GM21825 (cell line): Measurements from ENCODE around the gene PDE11A.

Source experiments
- ATAC-seq: cut with Tn5 transposase; IDR thresholded peaks from one replicate; pipeline ENCODE4 v1.9.1; 2021; ENCODE audit warnings: mild to moderate bottlenecking, moderate library complexity; ENCODE audit not compliant: unreplicated experiment

Gene PDE11A

DNA sequence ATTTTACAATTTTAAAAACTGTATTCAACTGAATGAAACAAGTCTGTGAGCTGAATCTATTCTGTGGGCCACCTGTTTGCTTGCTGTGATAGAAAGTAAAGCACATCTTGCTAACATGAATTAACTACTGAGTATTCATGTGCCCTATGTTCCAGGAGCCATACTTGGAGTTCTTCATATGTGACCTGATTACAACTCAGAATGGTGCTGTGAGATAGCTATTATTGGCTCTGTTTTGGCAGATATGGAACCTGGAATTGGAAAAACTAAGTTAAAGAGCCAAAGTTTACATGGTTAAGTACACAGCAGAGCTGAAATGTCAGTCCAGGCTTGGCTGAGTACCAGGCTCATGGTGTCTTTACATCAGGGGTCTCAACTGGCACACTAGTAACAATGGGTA lies 426.3 kb downstream of the PDE11A start:
- no peak for ATAC-seq

DNA sequence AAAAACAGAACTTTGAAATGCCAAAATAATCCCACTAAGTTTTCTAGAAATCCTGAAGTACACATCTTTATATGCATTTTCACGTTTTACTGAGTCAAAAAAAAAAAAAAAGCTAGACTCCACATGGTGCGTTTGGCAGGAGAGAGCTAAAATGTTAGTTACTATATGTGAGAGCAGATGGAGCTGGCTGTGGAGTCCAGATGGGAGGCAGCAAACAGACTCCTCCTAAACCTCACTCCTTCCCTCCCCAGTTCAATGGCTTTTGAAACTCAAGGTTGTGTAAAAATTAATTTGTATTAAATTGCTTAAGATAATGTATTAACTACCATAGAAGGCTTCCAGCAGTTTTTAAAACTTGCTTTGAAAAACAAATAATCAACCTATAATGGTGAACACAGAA lies 431.2 kb downstream of the PDE11A start:
- no peak for ATAC-seq

DNA sequence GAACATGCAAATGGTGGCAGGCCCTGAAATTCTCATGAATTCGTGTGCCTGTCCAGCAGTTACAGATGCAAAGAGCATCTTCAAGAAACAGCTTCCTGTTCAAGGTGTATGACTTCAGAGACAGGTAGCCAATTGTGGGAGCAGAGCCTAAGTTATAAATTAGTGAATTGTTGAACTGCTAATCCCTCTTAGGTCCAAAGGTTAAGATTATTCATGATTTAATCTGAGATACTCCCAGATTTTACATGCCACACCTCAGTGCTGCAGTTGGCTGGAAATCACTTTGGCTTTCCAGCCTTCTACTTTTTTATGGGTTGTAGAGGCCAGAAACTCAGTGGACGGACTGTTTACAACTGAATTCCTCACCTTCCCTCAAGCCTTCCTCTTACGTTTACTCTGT lies 432.2 kb downstream of the PDE11A start:
- ATAC-seq = no peak

DNA sequence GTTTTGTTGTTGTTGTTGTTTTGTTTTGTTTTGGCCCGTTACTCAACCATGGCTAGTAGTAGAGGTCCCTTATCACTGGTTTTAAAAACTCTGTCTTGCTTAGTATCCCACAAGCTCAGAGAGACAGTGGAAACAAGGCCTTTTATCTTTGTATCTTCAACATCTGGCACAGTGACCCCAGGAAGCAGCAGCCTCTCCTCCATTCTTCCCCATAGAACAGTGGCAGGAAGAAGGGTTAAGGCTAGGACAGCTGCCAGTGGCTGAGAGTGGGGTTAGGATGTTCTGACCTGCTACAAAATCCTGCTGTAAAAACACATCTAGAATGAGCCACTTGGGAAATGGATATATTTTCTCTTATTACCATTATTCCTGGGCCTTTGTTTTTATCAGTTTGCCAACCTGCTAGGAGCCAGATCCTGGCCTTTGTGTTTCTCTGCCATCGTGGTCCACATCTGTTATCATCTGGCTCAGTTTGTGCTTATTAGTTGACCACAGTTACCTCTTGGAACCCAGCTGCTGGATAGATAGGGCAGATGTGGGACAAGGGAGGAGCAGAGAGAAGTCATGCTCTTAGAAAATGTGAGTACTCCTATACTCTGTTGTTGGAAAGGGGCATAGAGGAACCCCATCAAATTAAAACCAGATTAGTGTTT lies 433.2 kb downstream of the PDE11A start:
- no peak for ATAC-seq

DNA sequence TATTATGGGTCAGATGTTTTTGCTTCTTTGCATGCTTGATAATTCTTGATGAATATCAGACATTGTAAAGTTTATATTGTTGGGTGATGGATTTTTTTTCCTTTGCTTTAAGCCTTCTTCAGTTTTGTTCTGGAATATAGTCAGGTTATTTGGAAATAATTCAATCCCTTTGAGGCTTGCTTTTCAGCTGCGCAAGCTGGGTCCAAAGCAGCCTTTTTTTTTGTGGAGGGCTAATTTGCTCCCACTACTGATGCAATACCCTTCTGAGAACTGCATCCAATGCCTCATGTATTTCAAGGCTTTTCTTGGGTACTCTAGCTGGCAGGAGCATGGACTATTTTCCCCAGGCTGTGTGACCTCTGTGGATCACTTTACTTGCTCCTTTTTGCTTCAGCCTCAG lies 434.1 kb downstream of the PDE11A start:
- ATAC-seq = no peak

DNA sequence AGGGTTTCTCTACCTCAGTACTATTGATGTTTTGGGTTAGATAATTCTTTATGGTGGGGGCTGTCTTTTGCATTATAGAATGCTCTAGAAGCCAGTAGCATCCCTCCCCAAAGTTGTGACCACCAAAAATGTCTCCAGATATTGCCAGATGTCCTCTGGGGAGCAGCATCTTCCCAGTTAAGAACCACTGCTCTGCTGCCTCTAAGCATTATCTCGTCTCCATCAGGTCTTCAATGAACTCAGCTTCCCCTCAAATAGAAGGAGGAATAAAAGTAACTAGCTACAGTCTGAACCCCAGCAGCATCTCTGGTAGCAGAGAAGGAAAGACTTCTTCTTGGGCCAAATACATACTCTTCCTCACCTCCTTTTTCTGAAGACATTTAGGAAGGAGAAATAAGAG lies 435.9 kb downstream of the PDE11A start:
- no peak for ATAC-seq

DNA sequence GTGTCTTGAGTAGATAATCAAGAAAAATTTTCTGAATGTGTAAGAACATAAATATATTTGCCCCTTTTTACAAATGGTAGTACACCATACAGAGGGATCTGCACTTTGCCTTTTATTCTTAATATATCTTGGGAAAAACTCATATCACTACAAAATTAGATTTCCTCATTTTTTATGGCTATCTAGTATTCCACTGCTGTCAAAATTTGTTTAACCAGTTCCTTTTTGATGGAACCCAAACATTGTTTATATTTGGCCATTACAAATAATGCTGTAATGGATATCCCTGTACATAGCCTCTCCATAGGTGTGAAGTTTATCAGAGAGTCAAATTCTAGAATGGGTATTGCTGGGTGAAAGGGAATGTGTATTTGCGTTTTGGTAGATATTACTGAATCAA lies 436.9 kb downstream of the PDE11A start:
- no peak for ATAC-seq

DNA sequence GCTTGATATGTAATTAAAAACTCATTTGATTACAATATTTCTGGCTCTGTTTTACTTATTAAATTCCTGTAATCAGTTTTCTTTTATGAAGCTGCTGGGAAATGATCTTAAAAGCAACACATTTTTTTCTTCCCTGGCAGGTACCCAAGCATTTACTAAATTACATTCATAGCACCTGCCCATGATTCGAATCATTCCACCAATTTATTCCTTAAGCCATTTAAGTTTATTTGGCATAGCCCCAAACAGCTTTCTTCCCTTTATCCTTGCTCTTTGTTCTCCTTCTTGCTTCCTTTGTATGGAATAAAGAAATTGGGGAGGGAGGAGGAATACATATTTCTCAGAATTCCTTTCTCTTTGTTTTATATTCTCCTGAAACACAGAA lies 438.7 kb downstream of the PDE11A start:
- ATAC-seq = no peak

DNA sequence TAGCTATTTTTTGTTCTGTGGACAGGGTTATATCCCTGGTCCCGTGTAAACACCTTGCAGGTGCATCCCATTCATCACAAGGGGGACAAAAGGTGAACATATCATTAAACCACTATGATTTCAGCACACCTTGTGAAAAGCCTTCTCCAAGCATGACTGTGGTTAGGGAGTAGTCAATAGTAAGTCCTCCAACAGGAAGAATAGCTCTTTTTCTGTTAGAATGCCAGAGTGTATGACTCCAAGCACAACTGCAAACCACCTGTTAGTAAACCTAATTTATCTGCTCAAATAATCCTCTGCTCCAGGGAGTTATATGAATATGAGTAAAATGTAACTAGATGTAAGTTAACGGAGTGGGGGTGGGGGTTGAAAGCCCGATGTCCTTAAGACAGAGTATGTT lies 439.5 kb downstream of the PDE11A start:
- ATAC-seq = no peak

DNA sequence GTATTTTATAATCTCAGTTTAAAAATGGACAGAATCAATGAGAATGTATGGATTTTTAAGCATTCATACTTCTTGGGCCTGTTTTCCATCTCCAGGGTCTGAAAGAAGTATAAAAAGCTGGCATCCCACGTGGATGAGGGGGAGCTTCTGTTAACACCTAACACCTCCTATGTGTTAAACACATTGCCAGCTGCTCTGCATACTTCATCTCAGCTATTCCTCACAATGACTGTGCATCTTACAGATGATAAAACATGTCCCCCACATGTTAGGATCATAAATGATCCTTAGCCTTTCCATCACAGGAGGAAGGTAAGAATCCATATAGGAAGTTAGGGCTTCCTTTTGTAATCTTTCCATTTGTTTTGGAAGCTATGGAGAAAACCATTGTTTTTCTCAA lies 440.9 kb downstream of the PDE11A start:
- ATAC-seq = no peak

DNA sequence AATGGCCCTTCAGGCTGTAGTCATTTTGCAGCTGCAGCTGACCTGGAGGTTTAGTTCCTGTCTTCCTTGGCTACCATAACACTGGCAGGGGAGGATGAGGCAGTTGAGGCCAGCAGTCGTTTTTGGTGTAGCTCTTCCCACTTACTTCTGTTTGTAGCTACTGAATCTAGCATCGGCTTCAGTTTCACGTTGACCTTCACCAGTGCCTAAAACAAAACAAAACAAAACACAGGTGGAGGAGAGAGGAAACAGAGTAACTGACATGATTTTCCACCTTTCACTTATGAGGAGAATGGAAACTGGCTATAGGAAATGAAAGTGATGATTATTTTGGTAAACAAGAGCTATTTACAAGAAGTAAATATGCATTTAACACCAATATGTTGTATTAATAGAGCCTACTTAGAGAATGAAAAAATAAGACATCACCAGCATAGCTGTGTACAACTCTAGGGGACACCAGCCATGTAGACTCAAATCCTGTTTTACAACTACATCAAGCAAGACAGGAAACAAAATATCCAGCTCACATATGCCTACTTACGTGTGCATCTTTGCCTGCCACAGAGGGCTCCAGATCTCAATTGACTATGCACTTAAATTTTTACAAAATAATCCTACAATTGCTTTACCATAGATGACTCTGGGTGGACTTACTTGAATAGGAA lies 443.1 kb downstream of the PDE11A start:
- ATAC-seq = peak; percentile 72

DNA sequence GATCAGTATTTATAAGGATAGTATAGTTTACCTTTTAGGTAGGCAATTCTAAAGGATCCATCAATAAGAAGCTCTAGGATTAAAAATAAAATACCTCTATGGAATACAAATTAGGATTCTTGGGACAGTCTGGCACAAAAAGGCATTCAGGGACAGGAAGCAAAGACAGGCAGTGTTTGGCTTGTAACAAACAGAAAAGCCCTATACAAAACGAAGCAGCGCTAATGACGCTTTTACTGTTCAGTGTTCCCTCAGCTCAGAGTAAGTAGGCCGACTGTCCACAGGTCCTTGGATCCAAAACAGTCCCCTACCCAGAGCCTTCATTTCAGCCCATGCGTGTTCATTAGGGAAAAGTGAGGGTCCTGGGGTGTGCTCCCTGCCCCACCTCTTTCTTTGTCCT lies 443.7 kb downstream of the PDE11A start:
- no peak for ATAC-seq

DNA sequence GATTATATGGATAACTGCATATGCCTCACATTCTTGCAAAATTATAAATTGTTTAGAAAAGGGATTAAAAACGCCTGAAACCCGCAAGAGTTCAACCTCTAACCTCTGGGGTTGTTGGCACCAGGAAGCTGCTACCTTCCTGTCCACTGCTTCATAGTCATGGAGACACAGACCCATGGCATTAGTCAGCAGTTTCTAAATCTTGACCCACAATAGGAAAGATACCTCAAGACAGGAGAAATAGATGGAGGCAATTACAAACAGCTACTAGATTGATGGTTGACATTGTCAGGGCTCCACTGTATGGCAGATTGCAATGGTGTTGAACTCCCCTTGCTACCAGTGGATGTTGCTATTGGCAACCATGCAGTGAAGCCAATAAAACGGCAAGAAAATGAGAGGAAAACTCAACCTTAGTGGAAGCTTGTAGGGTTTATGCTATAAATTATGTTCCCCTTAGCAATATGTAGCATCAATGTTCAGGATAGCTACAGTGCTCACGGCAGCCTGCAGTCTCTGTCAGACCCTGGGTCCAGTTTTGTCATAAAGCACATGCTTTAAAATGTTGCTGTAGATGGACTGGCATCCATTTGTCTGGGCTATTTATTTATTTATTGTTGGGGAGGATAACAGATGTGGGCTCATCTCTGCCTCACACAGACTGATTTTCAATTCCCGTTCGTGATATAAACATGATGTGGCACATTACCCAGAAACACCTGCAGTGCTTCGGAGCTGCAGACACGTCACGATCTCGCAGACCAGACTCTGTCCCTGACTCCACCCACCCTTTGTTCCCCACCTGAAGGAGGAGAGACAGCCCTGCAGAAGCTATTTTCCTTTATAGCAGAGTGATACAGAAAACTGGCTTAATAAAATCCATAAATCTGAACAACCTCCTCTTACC lies 446.6 kb downstream of the PDE11A start:
- ATAC-seq = no peak

DNA sequence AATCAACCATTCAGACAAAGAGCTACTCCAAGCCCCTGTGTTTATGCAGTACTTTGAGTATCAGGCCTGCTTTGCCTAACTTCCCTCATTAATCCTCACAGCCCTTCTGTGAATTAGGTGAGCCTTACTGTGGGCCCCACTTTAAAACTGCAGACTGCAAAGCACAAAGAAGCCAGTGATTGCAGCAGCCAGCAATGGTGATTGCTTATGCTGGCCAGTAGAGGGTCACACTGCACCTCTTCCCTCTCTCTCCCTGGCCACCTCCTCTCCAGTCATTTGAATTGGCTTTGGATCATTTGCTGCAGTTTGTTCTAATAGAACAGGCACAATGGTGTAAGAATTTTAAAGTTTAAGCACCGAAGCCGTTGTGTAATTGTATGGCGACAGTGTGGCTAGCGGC lies 450.1 kb downstream of the PDE11A start:
- no peak for ATAC-seq

DNA sequence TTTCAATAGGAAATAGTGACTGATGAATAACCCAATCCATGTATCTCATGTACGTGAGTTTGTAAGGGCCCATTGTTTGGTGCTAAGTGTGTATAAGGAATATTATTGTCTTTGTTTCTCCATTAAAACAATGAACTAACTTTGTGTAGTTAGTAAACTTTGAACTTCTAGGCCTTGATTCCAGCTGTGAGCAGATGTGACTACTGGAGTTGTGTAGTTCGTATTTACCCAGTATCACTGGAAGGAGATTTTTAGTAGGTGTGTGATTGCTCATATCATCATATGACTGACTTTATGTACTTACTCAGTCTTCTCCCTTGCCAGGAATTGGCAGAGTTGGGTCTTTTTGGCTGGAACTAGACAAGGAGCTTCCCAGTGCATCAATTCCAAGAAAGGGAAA lies 452.6 kb downstream of the PDE11A start:
- no peak for ATAC-seq

DNA sequence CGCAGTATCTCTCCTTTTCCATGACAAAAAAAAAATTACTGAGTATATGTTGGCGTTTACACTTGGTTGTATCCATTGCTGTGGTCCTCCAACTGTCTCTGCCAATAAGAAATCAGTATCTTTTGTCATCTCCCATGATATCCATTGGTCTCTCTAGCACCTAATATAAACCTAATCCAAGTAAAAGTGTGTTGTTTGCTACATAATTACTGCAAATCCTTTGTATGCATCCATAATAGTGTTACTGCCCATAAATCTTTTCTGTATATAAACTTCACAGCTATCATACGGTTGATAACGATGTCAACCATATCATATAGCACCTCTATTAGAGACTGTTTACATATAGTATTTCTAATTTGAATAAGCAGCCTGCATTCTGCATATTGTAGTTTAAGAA lies 453.1 kb downstream of the PDE11A start:
- ATAC-seq = no peak

DNA sequence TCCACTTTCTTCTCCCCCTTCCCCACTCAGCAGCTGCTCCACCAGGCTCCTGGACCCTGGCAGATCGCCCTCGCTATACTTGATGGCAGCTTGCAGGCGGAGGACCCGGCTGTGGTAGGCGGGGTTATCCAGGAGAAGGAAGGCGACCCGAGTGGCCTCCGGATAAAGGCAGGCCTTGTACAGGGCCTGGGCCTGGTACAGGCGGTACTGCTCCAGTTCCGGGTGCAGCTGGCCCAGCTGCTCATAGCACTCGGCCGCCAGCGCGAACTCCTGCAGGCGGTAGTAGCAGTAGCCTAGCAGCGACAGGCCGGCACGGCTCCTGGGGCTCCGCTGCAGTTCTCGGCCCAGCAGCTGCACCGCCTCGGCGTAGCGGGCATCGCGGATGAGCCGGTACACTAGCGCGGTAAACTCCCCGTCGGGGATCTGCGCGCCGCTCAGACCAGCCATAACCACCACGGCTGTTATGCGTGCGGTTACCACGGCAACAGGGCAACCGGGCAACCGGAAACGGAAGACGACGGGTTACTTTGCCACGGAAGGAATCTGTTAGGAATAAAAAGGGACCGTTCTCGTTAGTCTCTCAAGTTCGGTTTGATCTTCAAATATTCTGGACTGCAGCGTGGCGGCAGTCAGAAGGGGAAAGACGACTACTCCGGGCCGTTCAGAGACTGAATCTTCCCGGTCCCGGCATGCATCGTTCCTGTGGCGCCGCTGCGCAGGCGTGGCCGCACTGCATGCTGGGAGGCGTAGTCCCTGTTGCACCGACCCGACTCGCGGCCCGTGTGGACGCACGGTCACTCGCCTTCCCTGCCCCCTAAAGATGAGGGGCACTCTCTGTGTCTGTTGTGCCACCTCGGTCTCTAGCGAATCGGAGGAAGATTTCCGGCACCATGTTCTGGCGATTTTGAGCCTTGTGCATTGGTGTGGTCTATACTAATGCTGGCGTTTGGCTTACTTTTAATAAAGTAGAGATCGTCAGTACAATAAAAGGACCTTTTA lies 454.0 kb downstream of the PDE11A start:
- peak; percentile 96 for ATAC-seq

DNA sequence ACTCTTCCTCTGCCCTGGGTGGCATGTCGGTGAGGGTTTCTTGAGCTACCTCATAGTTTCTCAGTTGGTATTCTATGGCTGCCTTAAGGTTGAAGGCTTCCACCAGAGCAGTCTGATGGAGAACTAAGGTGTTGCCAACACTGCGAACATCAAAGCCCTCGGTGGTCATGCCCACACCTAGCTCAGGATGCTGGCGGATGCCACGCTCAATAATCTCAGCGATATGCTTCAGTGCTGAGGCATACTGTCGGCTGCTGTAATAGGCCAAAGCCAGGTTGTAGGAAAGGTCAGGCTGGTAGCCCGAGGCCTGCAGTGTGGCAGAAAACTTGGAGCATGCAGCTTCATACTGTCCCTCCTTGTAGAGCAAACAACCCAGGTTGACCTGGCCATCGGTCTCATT lies 454.7 kb downstream of the PDE11A start:
- ATAC-seq = no peak

DNA sequence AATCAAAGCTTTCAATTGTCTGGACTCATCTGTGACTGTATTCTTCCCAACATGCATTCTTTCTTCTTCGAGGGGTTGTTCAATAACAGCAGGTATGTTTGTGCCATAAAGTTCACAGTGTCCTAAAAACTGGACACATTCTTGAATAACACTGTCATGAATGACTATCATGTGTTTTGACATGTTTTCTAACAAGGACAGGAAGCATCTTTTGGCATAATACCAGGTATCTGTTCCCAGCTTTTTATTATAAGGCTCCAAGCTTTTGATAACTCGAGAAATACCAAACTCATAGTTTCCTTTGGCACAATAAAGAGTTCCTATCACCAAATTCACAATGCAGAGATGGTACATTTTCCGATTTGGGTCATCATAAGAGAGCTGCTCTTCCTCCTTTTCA lies 455.8 kb downstream of the PDE11A start:
- ATAC-seq = no peak

DNA sequence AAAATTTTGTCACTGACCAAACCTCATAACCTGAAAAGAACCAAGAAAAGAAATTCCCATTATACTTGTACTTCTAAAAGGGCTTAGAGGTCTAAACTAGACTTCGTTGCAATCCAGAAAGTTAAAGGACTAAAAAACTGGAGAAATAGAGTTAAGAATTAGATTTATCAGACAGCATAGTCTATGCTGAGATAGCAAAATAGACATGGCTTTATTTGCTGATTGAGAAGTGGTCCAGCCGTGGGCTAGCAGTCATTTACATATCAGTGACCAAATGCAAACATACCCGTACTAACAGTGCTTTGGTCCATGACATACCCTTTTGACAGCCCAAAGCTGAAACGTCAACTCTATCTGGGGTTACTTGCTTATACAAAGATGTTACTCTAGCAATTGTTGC lies 456.5 kb downstream of the PDE11A start:
- ATAC-seq = no peak

DNA sequence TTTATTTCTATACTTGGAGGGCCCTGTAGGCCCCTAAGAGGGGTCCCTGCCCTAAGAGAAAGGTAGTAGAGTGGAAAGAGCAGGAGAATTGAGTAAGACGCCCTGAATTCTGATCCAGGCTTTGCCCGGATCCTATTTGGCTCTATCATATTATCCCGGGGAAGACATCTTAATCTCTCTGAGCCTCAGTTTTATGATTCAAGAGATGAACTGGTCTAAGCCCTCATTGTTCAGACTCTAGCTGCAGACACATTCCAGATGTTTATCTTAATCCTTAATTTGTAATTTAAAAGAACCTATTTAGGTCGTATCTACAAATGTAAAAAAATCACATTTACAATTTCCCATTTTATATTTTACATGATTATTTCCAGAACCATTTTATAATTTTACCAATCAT lies 459.9 kb downstream of the PDE11A start:
- ATAC-seq = no peak
